Measurements from ENCODE around the gene PHF14. TPM values are rescaled to one million over a fixed set of nuclear protein-coding genes. Genes with fewer than 3 reads are reported as not detected.
"Not testable (repeated sequence)": the region's sequence is repeated elsewhere in the genome, so short reads cannot be mapped to it uniquely, and the experiment has no call there.

Gene PHF14
- 10 to 100 TPM; 32.5 to 48.2 TPM for total RNA-seq

GRCh38 chr7:10973061-10973941 lies at the start of gene PHF14:
Gene PHF14, plus strand, starts transcription at chr7:10973872. Its CDS starts 452 bp downstream, at chr7:10974324.
- Mint-ChIP-seq H3K36me3 (peaks cover 25 to 27% of the 10 kb centered on the region in 2 donors), H3K27ac (peak within 1 kb of the TSS; percentile 96 to 98), H3K9me3 (no peaks in the 10 kb centered on the region)
- DNase-seq (ENCODE audit: low spot score in 2 of 2): peak; percentile 91 to 95
- peak; percentile 95 to 98 for ATAC-seq

- no peaks in the 10 kb centered on the region for H3K36me3 Mint-ChIP-seq
- no peak overlapping the region for H3K27ac Mint-ChIP-seq
- DNase-seq (ENCODE audit: low spot score in 2 of 2): no peak
- H3K9me3 Mint-ChIP-seq: no peaks in the 10 kb centered on the region
- no peak for ATAC-seq
Measured at GRCh38 chr7:10924370-10924769, 49.3 kb upstream of the PHF14 start.

- H3K9me3 Mint-ChIP-seq; H3K36me3 Mint-ChIP-seq; ATAC-seq; DNase-seq (ENCODE audit: low spot score in 2 of 2); H3K27ac Mint-ChIP-seq: not testable (repeated sequence)
Measured at GRCh38 chr7:10928203-10928602, 45.5 kb upstream of the PHF14 start.

- no peaks in the 10 kb centered on the region for H3K9me3 Mint-ChIP-seq
- ATAC-seq (no peak), DNase-seq (ENCODE audit: low spot score in 2 of 2) (no peak)
- peaks cover 0 to 14% of the 10 kb centered on the region in 2 donors for H3K36me3 Mint-ChIP-seq
- no peak overlapping the region for H3K27ac Mint-ChIP-seq
Measured at GRCh38 chr7:10930551-10930950, 43.1 kb upstream of the PHF14 start.

GRCh38 chr7:10931161-10931560 lies 42.5 kb upstream of the PHF14 start:
- DNase-seq (ENCODE audit: low spot score in 2 of 2): no peak
- peaks cover 3 to 20% of the 10 kb centered on the region in 2 donors for H3K36me3 Mint-ChIP-seq
- H3K9me3 Mint-ChIP-seq: no peaks in the 10 kb centered on the region
- no peak for ATAC-seq
- no peak overlapping the region for H3K27ac Mint-ChIP-seq

GRCh38 chr7:10934292-10934691 lies 39.4 kb upstream of the PHF14 start:
- Mint-ChIP-seq H3K9me3 (no peaks in the 10 kb centered on the region), H3K27ac (no peak overlapping the region), H3K36me3 (peaks cover 12 to 30% of the 10 kb centered on the region in 2 donors)
- no peak for ATAC-seq
- no peak for DNase-seq (ENCODE audit: low spot score in 2 of 2)

GRCh38 chr7:10939237-10939910 lies 34.3 kb upstream of the PHF14 start:
- H3K9me3 Mint-ChIP-seq: no peaks in the 10 kb centered on the region
- peaks cover 12 to 22% of the 10 kb centered on the region in 2 donors for H3K36me3 Mint-ChIP-seq
- DNase-seq (ENCODE audit: low spot score in 2 of 2): peak in 1 of 2 donors; percentile 54
- no peak overlapping the region for H3K27ac Mint-ChIP-seq
- peak; percentile 3 to 32 for ATAC-seq

- H3K36me3 Mint-ChIP-seq: peaks cover 12 to 21% of the 10 kb centered on the region in 2 donors
- no peak overlapping the region for H3K27ac Mint-ChIP-seq
- H3K9me3 Mint-ChIP-seq: no peaks in the 10 kb centered on the region
- DNase-seq (ENCODE audit: low spot score in 2 of 2): peak; percentile 87 to 93
- ATAC-seq: peak; percentile 92 to 94
Measured at GRCh38 chr7:10939911-10940703, 33.6 kb upstream of the PHF14 start.

- H3K27ac Mint-ChIP-seq: no peak overlapping the region
- H3K9me3 Mint-ChIP-seq: no peaks in the 10 kb centered on the region
- H3K36me3 Mint-ChIP-seq: peaks cover 12 to 14% of the 10 kb centered on the region in 2 donors
- DNase-seq (ENCODE audit: low spot score in 2 of 2): peak in 1 of 2 donors; percentile 9
- ATAC-seq: no peak
Measured at GRCh38 chr7:10940704-10941355, 32.8 kb upstream of the PHF14 start.

GRCh38 chr7:10950494-10950893 lies 23.2 kb upstream of the PHF14 start:
- ATAC-seq: no peak
- Mint-ChIP-seq H3K9me3 (peaks cover 7% of the 10 kb centered on the region in 2 donors), H3K36me3 (peaks cover 0 to 12% of the 10 kb centered on the region in 2 donors)

GRCh38 chr7:10950974-10951578 lies 22.6 kb upstream of the PHF14 start:
- not testable (repeated sequence) for ATAC-seq; DNase-seq (ENCODE audit: low spot score in 2 of 2); H3K9me3 Mint-ChIP-seq; H3K27ac Mint-ChIP-seq
- peaks cover 0 to 12% of the 10 kb centered on the region in 2 donors for H3K36me3 Mint-ChIP-seq

More at GRCh38 chr7:10950494-10950893, 23.2 kb upstream of the PHF14 start:
- H3K27ac Mint-ChIP-seq: no peak overlapping the region
- no peak for DNase-seq (ENCODE audit: low spot score in 2 of 2)

- H3K27ac Mint-ChIP-seq: no peak overlapping the region
- DNase-seq (ENCODE audit: low spot score in 2 of 2) (no peak), ATAC-seq (no peak)
- H3K36me3 Mint-ChIP-seq: peaks cover 0 to 12% of the 10 kb centered on the region in 2 donors
- H3K9me3 Mint-ChIP-seq: peaks cover 7% of the 10 kb centered on the region in 2 donors
Measured at GRCh38 chr7:10952588-10952987, 21.1 kb upstream of the PHF14 start.

GRCh38 chr7:10953078-10953750 lies 20.5 kb upstream of the PHF14 start:
- not testable (repeated sequence) for H3K27ac Mint-ChIP-seq

GRCh38 chr7:10956528-10956927 lies 17.1 kb upstream of the PHF14 start:
- ATAC-seq: no peak
- Mint-ChIP-seq H3K27ac (no peak overlapping the region), H3K9me3 (peaks cover 0 to 4% of the 10 kb centered on the region in 2 donors), H3K36me3 (peaks cover 7 to 13% of the 10 kb centered on the region in 2 donors)
- no peak for DNase-seq (ENCODE audit: low spot score in 2 of 2)

More at GRCh38 chr7:10953078-10953750, 20.5 kb upstream of the PHF14 start:
- DNase-seq (ENCODE audit: low spot score in 2 of 2); H3K9me3 Mint-ChIP-seq; ATAC-seq: not testable (repeated sequence)
- peaks cover 0 to 12% of the 10 kb centered on the region in 2 donors for H3K36me3 Mint-ChIP-seq

- Mint-ChIP-seq H3K9me3 (peaks cover 3 to 13% of the 10 kb centered on the region in 2 donors), H3K36me3 (peaks cover 13 to 18% of the 10 kb centered on the region in 2 donors)
- not testable (repeated sequence) for ATAC-seq; DNase-seq (ENCODE audit: low spot score in 2 of 2); H3K27ac Mint-ChIP-seq
Measured at GRCh38 chr7:10960242-10960641, 13.4 kb upstream of the PHF14 start.
